Adipocyte (in vitro differentiated cells): Measurements from ENCODE around the gene TMEM42.

ENCODE experiments used
- DNase-seq: peaks from one replicate; pipeline ENCODE4 v3.0.0-alpha.2; 2015; ENCODE audit warnings: low read depth
- H3K27me3 ChIP-seq: replicated peaks from 2 replicates; pipeline ENCODE4 v1.7.0; 2013; ENCODE audit warnings: mild to moderate bottlenecking, low read length, moderate library complexity; ENCODE audit not compliant: control insufficient read depth, insufficient read depth
- H3K36me3 ChIP-seq: 2 replicates; pipeline ENCODE4 v1.7.0; 2013; ENCODE audit warnings: low read length, mild to moderate bottlenecking, moderate library complexity; ENCODE audit not compliant: control insufficient read depth, insufficient read depth, severe bottlenecking
- H3K4me1 ChIP-seq: 2 replicates; pipeline ENCODE4 v1.7.0; 2013; ENCODE audit warnings: mild to moderate bottlenecking, low read length, moderate library complexity; ENCODE audit not compliant: control insufficient read depth, insufficient read depth
- H3K4me3 ChIP-seq: 2 replicates; pipeline ENCODE4 v1.7.0; 2013; ENCODE audit warnings: mild to moderate bottlenecking, low read length, moderate library complexity
- H3K9ac ChIP-seq: 2 replicates; pipeline ENCODE4 v1.7.0; 2013; ENCODE audit warnings: mild to moderate bottlenecking, low read length, moderate library complexity
- H3K9me3 ChIP-seq: 2 replicates; pipeline ENCODE4 v1.7.0; 2013; ENCODE audit warnings: mild to moderate bottlenecking, low read length, moderate library complexity; ENCODE audit not compliant: control insufficient read depth

The TMEM42 gene

DNA sequence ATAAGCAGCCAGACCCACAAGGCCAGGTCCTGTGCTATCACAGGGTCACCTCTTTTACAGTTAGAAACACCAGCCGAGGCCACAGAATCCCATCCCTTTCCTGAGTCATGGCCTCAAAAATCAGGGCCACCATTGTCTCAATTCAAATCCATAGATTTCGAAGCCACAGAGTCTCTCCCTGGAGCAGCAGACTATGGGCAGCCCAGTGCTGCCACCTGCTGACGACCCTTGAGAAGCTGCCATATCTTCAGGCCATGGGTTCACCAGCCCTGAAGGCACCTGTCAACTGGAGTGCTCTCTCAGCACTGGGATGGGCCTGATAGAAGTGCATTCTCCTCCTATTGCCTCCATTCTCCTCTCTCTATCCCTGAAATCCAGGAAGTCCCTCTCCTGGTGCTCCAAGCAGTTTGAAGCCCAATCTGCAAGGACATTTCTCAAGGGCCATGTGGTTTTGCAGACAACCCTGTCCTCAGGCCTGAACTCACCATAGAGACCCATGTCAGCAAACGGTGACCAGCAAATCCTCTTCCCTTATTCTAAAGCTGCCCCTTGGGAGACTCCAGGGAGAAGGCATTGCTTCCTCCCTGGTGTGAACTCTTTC, 52.3 kb downstream of the TMEM42 start:
- peaks cover 14% of the 10 kb centered on the region for H3K36me3 ChIP-seq
- peak; percentile 80 for DNase-seq
- no peak overlapping the region for H3K9ac ChIP-seq
- H3K27me3 ChIP-seq, result no peaks in the 10 kb centered on the region
- no peaks in the 10 kb centered on the region for H3K4me1 ChIP-seq
- H3K9me3 ChIP-seq, result peaks cover 21% of the 10 kb centered on the region
- no peak overlapping the region for H3K4me3 ChIP-seq

DNA sequence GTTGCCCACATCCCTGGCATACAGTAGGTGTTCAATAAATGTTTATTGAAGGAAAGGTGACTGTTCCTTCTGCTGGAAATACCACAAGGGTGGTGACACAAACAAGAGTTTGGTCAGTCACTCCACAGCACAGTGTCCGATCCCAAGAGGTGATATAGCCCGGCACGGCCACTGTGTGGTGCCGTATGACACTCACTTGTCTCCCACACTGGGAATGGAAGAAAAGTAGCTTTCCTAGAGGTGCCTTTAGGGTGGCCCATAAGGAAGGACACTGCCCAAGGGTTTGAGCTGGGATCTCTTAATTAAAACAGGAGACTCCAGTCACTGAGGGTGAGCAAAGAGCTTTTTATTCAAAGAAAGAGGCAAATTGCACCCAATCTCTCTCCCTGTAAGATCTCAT, 53.2 kb downstream of the TMEM42 start:
- Histone ChIP-seq H3K4me1 (no peaks in the 10 kb centered on the region), H3K4me3 (no peak overlapping the region), H3K9ac (no peak overlapping the region), H3K9me3 (peaks cover 12% of the 10 kb centered on the region), H3K27me3 (no peaks in the 10 kb centered on the region), H3K36me3 (peaks cover 15% of the 10 kb centered on the region)
- peak; percentile 19 for DNase-seq
